Astrocyte of the hippocampus (primary cell): ENCODE measurements around the gene PPP4C.

Source experiments
- DNase-seq: peaks from one replicate; pipeline ENCODE4 v3.0.0; 2011; ENCODE audit warnings: low read depth, low spot score

The PPP4C gene

DNA sequence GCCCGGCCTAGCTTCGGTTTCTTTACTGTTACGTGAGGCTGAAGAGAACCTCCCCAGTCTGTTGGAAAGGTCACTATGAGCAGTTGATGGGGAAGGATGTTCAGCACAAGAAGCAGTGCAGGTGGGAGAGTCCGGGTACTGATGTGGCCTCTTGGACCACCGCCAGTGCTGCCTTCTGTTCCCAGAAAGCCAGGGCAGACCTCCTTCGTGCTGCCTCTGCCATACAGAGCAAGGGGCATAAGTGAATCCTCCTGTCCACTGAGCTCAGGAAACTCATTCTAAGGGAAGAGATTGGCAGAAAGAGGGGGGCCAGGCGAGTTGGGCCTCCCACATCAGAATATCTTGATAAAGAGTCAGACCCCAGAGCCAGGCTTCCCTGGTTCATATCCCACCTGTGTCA lies 3.7 kb downstream of the PPP4C start:
- no peak for DNase-seq

DNA sequence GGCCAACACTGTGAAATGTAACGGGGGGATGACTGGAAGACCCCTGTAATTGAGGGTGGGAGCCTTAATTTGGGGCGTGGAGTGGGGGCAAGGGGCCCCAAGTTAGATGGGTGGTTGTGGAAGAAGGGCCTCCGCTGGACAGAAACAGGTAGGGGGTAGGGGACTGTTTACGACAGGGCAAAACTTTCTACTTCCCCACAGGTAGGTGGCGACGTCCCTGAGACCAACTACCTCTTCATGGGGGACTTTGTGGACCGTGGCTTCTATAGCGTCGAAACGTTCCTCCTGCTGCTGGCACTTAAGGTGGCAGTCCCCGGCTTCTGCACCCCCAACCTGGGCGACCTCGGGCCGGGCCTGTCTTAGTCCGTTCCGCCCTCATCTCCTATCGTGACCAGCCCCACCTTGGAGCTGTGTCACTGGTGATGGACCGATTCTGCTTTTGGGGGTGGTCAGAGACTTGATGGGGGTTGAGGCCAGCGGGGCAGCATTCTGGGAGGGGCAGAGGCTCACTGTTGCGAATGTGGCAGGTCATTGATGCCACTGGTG lies 6.8 kb downstream of the PPP4C start:
- no peak for DNase-seq

DNA sequence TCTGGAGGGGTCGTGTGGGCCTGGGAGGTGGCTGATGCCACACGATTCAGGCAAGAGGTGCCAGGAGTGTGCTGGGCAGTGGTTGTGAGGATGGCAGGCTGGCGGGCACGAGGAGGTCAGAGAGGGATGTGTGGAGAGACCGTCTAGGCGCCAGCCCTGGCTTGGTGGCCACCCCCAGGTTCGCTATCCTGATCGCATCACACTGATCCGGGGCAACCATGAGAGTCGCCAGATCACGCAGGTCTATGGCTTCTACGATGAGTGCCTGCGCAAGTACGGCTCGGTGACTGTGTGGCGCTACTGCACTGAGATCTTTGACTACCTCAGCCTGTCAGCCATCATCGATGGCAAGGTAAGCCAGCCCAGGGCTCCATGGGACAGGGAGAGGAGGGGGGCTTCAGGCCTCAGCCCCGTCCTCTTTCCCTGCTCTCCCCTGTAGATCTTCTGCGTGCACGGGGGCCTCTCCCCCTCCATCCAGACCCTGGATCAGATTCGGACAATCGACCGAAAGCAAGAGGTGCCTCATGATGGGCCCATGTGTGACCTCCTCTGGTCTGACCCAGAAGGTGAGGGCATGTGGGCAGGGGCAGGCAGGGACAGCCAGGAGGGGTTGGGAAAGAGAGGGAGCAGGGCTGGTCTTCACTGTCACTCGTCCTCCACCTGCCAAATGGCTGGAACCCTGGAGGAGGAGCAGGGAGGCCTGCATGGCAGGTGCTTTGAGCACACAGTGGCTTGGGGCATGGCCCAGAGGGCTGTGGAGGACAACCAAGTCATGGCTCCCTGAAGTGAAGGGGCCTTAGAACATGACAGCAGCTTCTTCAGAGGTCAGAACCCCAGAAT lies 7.6 kb downstream of the PPP4C start:
- DNase-seq, result no peak

DNA sequence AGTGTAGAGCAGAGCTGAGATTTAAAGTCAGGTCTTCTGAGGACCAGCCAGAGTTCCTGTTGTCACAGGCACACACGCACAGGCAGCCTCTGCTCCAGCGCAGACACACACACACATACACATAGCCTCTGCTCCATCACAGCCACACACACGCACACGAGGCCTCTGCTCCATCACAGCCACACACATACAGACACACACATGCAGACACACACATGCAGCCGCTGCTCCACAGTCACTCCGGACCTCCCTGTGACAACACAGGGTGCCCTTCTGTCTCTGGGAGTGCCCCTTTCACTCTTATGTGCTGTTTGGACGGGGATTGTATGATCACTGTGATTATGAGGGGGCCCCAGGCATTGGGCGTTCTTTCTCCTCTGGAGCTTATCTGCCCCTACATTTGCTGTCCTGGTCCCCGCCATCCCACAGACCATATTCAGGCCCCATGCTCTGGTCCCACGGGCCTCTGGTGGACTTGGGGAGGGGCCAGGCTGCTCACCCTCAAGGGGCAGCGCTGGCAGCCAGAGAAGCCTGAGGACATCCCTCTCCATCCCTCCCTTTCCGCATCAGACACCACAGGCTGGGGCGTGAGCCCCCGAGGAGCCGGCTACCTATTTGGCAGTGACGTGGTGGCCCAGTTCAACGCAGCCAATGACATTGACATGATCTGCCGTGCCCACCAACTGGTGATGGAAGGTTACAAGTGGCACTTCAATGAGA lies 8.5 kb downstream of the PPP4C start:
- DNase-seq, result no peak

DNA sequence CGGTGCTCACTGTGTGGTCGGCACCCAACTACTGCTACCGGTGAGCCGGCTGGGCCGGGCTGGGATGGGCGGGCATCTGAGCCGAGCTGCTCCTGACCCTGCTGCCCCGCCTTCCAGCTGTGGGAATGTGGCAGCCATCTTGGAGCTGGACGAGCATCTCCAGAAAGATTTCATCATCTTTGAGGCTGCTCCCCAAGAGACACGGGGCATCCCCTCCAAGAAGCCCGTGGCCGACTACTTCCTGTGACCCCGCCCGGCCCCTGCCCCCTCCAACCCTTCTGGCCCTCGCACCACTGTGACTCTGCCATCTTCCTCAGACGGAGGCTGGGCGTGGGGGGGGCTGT lies 9.0 kb downstream of the PPP4C start:
- DNase-seq, result no peak

DNA sequence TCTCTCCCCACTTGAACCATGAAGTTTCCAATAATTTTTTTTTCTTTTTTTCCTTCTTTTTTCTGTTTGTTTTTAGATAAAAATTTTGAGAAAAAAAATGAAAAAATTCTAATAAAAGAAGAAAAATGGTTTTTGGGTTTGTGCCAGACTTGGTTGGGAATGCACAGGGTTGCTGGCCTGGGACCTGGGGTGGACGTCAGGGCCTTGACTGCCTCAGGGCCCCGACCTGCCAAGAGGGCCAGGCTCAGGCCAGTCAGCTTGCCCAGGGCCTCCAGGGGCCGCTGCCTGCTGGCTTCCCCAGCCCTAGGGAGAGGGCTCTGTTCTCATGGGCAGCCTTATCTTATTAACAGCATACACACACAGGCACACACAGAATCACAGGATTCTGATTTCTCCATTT lies 9.5 kb downstream of the PPP4C start:
- no peak for DNase-seq

DNA sequence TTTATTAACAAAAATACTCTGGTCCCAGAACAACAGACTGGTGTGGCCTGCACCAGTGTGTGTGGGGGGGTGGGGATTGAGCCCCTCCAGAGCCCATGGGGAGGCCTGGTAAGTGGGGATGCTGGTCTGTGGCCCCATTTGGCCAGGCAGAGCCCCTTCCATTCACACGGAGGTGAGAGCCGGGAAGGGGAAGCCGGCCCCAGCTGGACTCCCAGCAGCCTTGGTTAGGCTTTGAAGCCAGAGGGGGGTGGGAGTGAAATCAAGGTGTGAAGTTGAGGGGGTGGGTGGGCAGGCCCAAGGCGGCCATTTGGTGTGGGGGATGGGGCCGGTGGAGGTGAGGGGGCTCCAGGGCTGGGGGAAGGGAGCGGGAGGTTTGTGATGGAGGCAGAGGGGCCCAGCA lies 10.0 kb downstream of the PPP4C start:
- DNase-seq, result no peak

DNA sequence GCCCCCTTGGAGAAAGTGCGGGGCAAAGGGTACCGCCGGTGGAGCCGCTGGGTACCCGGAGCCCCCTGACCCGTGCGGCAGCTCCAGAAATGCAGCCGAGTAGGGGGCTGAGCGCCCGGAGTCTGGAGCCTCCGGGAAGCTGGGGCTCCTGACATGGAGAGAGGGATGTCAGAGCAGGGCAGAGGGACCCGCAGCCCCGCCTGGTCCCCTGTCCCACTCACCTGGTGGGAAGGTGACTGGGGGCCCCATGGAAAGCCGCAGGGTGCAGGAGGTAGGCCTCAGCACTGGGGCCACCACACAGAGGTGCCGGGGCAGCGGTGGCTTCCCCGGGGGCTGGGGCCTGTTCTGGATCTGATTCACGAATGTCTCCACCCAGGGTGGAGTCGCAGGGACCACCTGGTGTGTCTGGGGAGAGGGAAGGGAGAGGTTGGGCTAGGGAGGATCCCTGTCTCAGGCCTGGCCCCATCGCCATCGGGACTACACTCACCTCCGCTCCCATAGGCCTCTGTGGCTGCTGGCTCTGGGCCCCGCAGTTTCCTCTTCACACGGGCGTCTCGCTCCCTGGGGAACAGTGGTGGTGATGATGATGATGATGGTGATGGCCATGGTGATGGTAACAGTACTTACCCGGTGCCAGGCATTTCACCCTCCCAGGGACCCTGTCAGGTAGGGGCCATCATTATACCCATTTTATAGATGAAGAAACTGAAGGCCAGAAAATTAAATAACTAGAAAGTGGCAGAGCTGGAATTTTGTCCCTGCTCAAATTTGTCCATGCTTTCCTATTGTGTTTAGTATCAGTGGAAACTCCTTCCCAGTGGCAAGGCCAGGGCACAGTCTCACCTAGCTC lies 10.7 kb downstream of the PPP4C start:
- DNase-seq, result no peak

DNA sequence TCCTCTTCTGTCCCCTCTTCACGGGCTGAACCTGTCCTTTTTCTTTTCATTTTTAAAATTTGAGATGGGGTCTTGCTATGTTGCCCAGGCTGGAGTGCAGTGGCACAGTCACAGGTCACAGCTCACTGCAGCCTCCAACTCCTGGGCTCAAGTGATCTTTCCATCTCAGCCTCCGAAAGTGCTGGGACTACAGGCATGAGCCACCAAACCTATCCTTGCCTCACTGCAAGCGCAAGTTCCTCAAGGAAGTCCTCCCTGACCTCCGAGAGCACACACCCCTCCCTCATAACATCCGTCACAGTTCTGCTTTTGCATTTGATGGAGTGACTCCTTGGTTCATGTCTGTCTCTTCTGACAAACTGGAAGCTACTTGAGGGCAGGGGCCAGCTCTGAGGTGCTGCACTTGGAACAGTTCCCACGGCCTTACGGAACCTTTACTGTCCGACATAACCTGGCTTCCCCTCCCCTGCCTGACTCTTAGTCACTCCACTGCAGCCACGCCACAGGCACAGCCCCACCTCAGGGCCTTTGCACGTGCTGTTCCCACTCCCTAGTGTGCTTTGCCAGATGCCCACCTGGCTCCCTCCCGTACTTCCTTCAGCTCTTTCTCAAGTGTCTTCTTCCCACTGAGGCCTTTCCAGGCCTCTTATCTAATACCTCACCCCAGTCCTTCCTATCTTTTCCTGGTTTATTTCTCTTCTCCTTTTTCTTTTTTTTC lies 11.5 kb downstream of the PPP4C start:
- DNase-seq, result no peak

DNA sequence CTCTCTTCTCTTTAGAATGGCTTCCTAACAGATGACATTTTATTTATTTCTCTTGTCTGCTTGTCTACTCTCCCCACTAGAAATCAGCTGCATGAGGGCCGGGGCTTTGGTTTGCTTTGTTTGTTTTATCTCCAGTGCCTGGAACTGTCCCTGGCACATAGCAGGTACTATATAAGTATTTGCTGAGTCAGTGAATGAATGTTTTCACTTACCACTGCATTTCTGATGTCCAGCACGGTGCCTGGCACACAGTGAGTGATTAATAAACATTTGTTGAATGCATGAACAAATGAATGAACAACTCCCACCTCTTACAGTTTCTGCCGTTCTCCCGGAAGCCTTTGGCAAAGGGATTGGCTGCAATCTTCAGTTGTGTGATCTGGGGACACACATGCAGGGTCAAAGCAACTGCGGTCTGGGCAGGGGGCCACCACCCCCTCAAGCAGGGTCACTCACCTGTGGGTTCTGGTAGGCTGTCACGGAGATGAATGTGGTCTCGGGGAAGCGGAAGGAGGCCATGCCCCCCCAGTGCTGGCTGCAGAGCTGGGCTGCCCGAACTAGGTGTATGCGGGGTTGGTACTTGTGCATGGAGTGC lies 12.5 kb downstream of the PPP4C start:
- DNase-seq, result no peak

DNA sequence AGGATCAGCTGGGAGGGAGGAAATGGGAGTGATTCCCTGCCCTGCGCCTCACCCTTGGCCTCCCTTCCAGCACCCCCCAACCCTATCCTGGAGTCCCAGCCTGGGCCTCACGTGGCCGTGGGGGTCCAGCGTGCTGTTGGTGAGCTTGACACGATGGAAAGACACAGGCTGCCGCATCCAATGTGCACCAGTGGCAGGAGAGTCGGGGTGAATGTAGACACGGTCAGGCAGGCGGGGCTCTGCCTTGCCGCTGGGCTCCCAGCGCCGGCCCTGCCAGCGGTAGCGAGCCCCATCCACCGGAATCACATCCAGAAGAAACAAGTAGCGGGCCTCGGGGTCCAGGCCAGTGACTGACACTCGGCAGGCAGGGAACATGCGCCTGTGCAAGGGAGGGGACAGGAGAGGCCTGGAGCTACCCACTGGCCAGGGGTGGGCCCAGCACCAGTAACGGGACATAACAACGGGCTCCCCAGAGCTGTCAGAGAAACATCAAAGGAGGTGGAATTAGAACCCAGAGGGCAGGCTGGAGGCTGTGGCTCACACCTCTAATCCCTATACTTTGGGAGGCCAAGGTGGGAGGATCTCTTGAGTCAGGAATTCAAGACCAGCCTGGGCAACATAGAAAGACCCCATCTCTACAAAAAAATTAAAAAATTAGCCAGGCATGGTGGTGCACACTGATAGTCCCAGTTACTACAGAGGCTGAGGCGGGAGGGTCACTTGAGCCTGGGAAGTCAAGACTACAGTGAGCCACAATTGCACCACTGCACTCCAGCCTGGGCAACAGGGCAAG lies 13.2 kb downstream of the PPP4C start:
- no peak for DNase-seq

DNA sequence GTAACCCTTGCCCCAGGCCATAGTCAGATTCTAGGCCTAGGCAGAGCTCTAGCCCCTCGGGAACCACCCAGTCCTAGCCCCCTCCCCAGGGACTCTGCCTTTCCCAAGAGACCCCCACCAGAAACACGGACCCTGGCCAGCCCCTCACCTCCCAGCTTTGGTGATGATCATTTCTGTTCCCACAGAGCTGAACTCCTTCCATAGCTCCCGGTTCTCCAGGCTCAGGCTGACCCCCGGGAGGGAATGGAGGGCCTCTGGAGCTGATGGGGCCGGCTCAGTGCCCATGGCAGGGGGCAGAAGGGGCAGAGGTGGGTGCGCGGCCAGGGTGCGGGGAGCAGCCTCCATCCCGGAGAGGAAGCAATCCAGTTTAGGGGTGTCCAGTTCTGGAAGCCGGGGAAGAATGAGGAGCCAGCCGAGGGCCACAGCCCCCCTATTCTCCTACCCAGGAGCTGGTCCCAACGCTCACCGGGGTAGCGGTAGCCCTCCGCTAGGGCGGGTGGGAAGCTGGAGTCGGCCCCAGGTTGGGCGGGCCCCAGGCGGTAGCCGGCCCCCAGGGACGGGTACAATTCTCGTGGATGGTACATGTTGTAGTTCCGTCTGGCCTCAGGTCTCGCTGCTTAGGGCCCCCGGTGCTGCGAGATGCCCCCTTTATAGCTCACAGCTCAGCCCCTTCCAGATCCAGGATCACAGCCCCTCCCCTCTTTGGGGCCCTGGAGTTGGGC lies 15.0 kb downstream of the PPP4C start:
- no peak for DNase-seq

DNA sequence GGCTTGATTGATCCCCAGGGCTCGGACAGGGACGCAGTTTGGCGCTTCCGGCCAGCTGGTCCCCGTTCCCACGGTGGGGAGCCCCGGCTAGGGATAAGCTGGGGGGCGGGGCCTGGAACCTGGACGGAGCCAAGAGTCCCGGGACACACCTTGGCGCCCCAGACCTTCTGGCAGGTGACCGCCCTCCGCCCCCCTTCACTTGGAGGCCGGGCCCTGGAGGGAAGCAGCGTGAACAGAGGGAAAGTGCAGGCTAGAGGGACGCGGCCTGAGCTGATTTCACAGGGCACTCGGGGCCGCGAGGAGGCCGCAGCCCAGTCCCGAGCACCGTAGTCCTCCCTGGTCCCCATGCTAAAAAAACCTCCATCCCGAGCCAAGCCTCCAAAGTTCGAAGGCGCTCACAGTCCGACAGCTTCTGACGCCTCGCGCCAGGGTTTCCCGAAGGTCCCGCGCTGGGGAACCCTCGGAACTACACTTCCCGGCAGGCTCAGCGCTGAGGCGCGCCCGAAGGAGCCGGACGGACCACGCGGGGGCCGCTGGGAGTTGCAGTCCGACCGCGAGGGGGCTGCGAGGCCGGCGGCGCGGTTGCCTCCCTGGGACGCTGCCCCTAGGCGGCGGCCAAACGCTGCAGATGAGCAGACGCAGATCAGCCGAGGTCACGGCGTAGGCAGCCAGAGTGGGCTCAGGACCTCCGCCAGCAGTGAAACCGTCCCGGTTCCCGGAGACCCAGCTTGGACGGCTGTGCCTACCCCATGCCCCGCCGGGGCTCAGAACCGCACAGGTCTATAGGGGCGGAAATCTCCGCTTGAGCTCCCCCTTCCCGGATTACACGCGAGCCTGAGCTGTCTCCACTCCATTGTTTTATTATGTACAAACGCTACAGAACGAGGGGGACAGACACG lies 15.9 kb downstream of the PPP4C start, which contains the start of gene TBX6:
TBX6 (minus strand) TSS at position 451 of the 899 bp plus-strand sequence. CDS start 731 bp downstream, outside the sequence.
- DNase-seq, result peak; percentile 96

DNA sequence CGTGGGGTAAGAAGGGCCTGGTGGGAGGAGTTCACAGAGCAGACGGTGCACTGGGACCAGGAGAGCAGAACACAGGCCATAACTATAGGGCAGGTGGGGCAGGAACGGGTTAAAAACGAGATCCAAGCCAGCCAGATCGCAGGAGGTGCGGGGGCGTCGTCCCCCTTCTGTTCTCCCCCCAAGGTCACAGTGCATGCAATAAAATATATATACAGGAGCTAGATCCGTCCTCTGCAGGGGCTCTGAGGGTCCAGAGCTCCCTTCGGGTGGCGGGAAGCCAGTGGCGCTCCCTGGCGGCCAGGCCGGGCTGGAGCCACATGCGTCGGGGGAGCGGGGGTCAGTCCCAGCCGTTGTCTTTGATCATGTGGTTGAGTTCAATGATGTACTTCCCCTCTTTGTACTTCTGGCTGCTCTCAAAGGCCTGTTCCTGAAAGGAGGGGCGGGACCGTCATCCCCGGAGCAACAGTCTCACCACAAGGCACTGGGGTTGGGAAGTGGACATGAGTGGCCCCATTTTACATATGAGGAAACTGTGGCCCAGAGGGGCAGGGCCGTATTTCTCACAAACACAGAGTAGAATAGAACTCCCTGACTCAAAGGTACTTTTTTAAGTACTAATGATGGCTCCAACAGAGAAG lies 16.7 kb downstream of the PPP4C start:
- peak; percentile 72 for DNase-seq

DNA sequence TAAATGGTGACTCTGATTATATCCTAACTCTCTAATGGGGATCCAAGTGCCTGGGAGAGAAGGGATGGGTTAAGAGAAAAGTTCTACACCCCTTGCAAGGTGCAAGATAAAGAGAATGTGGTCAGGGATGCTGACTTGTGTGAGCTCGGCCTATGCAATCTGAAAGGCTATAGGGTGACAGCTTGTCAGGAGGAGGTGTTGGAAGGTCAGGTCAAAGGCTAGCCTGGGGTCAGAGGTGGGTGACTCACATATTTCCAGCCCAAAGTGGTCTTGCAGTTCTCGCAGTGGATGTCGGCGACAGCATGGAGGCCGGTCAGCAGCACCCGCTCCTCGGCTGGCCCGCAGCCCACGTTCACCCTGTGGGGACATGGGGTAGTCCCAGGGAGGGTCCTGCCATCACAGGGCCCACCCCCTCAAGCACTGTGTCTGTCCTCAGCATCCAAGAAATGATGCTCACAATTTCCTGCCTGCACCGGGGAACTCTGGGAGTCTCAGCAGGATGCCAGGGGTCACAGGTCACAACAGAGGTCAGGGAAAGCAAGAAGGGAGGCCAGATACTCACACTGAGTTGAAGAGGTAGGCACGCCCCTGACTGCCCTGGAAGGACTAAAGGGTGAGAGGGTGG lies 18.9 kb downstream of the PPP4C start:
- DNase-seq, result no peak

DNA sequence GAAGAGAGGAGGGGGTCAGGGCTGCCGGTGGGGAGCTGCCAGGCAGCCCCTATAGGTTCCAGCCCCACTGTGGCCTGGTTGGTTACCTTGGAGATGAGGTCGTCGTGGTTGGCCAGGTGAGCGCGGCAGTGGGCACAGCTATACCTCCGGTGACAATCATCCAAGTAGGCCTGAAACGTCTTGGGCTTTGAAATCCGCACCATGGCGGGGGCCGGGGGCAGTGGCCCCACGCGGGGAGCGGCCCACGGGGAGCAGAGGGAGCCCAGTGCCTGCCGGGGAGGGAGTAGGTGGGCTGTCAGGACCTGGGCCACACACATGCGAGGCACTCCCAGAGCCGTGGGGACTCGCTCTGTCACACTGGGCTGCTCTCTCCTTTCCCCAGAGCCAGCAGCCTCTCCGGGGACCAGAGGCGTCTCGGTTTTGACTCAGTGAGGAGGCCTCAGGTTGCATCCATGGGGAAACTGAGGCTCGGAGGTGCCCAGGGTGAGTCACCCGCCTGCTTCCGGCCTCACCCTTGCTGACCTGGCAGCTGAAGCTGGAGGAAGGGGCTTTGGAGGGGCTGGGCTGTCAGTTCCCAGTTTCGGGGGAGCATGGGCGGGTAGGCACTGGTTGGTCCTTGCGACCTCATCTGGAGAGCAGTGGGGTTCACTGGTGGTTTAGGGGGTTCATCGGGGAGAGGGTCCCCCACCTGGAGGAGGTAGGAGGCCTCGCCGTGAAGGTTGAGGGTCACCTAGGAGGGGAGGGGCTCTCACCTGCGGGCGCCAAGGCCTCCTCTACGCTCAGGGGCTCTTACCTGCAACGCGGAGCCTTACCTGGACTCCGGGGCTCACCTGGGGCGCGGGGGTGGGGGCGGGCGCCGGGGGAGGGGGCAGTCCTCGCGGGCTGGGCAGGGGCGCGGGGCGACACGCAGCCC lies 19.6 kb downstream of the PPP4C start:
- DNase-seq, result no peak
